ENCODE measurements around the gene SRRM1.

Gene SRRM1

DNA sequence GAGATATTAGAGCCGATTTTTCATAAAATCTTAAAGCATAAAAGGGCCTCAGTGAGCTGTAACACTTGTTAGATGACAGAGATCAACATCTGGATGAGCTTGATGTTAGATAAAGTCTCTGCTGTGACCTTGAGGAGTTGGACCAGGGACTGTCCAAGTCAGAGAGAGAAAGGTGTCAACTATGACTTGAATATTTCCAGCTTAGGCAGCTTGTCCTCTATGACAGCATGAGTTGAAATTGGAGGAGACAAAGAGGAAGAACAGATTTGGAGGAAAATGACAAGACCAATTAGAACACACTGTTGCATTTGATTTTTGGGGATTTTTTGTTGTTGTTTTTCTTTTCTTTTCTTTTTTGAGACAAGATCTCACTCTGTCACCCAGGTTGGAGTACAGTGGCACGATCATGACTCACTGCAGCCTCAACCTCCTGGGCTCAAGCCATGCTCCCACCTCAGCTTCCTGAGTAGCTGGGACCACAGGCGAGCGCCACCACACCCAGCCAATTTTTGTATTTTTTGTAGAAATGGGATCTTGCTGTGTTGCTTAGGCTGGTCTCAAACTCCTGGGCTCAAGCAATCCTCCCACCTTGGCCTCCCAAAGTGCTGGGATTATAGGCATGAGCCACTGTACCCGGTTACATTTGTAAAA is 66.8 kb downstream of the SRRM1 start:
- no peak for TF ChIP-seq CTCF (IDR thresholded peaks at IDR 0.05; ENCODE audit: control insufficient read depth, extremely low read depth, insufficient read depth)
- no peak for DNase-seq (ENCODE audit: low read depth)
- H3K4me3 ChIP-seq (ENCODE audit: low read depth, low read length) = no peak overlapping the region

- no peak for DNase-seq (ENCODE audit: low read depth)
- no peak overlapping the region for H3K4me3 ChIP-seq (ENCODE audit: low read depth, low read length)
- TF ChIP-seq CTCF (IDR thresholded peaks at IDR 0.05; ENCODE audit: control insufficient read depth, extremely low read depth, insufficient read depth) = no peak
Measured at GRCh38 chr1:24711329-24711728, 68.2 kb downstream of the SRRM1 start.

DNA sequence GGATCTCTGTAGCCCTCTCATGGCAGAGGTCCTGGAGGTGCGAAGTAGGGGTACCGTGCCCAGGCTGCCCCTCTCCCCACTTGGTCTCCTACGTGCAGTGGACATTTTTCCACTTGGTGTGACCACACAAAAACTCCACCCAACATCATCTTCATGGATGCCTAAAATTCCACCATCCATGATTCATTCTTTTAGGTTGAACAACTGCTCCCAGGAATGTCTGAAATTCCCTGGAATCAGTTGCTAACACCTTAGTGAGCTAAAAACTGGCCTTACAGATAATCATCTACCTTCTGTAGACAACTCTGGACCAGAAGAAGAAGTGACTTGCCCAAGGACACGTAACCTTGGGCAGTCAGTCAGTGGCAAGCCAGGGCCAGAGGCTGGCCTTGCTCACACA is 70.1 kb downstream of the SRRM1 start:
- no peak for DNase-seq (ENCODE audit: low read depth)
- H3K4me3 ChIP-seq (ENCODE audit: low read depth, low read length) = no peak overlapping the region
- no peak for TF ChIP-seq CTCF (IDR thresholded peaks at IDR 0.05; ENCODE audit: control insufficient read depth, extremely low read depth, insufficient read depth)

DNA sequence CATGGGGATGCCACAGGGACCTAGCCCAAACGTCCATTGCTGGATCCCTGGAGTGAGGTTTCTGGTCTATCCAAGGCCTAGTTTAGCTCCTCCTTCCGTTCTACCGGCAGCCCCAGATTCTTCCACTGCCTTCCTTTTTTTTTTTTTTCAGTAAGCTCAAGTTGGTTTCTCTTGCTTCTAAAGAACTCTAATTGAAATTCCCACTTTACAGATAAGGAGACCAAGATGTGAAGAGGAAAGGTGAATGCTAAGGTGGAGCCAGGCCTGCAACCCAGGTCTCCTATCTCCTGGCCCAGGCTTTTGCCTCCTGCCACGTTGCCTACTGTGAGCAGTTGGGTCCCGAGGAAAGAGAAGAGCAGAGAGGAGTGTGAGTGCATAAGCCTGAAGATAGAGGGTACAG is 70.6 kb downstream of the SRRM1 start:
- TF ChIP-seq CTCF (IDR thresholded peaks at IDR 0.05; ENCODE audit: control insufficient read depth, extremely low read depth, insufficient read depth) = no peak
- H3K4me3 ChIP-seq (ENCODE audit: low read depth, low read length) = no peak overlapping the region
- DNase-seq (ENCODE audit: low read depth) = no peak

GRCh38 chr1:24714859-24715520 is 71.9 kb downstream of the SRRM1 start:
- no peak for TF ChIP-seq CTCF (IDR thresholded peaks at IDR 0.05; ENCODE audit: control insufficient read depth, extremely low read depth, insufficient read depth)
- DNase-seq (ENCODE audit: low read depth) = no peak
- H3K4me3 ChIP-seq (ENCODE audit: low read depth, low read length) = no peak overlapping the region

DNA sequence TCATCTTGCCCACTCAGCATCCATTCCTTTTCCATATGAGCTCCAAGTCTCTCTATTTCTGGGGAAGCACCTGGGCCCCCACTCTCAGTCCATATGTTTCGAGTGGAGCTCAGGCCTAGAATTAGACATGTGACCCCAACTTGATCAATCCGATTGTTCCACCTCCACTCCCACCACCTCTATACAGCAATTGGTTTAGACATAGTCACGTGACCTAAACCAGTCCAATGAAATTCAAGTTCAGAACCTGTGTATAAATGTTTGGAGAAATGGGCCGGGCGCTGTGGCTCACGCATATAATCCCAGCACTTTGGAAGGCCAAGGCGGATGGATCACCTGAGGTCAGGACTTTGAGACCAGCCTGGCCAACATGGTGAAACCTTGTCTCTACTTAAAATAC is 72.6 kb downstream of the SRRM1 start:
- no peak overlapping the region for H3K4me3 ChIP-seq (ENCODE audit: low read depth, low read length)
- no peak for DNase-seq (ENCODE audit: low read depth)
- TF ChIP-seq CTCF (IDR thresholded peaks at IDR 0.05; ENCODE audit: control insufficient read depth, extremely low read depth, insufficient read depth) = no peak

Measured in LNCaP clone FGC (cell line).